Neuronal stem cell (in vitro differentiated cells): ENCODE data around the gene ALOX5AP. TPM values are rescaled to one million over a fixed set of nuclear protein-coding genes. Genes with fewer than 3 reads are reported as not detected.

Experiments
- DNase-seq: peaks from one replicate; pipeline ENCODE4 v3.0.0-alpha.2; 2013; ENCODE audit warnings: low spot score
- H2AFZ ChIP-seq: one replicate; pipeline ENCODE4 v1.6.1; 2013; ENCODE audit warnings: mild to moderate bottlenecking, low read length, inconsistent platforms
- H2AK5ac ChIP-seq: 2 replicates; pipeline ENCODE4 v1.6.1; 2013; ENCODE audit warnings: low read depth, mild to moderate bottlenecking, inconsistent platforms, low read length, moderate library complexity, mixed read lengths
- H2BK120ac ChIP-seq: 2 replicates; pipeline ENCODE4 v1.6.1; 2013; ENCODE audit warnings: low read depth, mild to moderate bottlenecking, inconsistent platforms, low read length, moderate library complexity, mixed read lengths
- H2BK12ac ChIP-seq: one replicate; pipeline ENCODE4 v1.6.1; 2013; ENCODE audit warnings: low read length, inconsistent platforms
- H2BK15ac ChIP-seq: 2 replicates; pipeline ENCODE4 v1.6.1; 2013; ENCODE audit warnings: mild to moderate bottlenecking, low read length, inconsistent platforms, mixed read lengths
- H2BK5ac ChIP-seq: one replicate; pipeline ENCODE4 v1.6.1; 2013; ENCODE audit warnings: inconsistent platforms, mild to moderate bottlenecking, low read length, moderate library complexity
- H3K14ac ChIP-seq: one replicate; pipeline ENCODE4 v1.6.1; 2013; ENCODE audit warnings: low read length, inconsistent platforms
- H3K18ac ChIP-seq: 2 replicates; pipeline ENCODE4 v1.6.1; 2013; ENCODE audit warnings: low read length, inconsistent platforms
- H3K23ac ChIP-seq: 2 replicates; pipeline ENCODE4 v1.6.1; 2013; ENCODE audit warnings: low read depth, mild to moderate bottlenecking, mixed read lengths, low read length, inconsistent platforms; ENCODE audit not compliant: poor library complexity
- H3K27ac ChIP-seq: replicated peaks from 3 replicates; pipeline ENCODE4 v1.5.1; 2013; ENCODE audit warnings: low read length, inconsistent platforms
- H3K27me3 ChIP-seq, 3 experiments: 2 replicates each; pipeline ENCODE4 v1.6.1; 2013; ENCODE audit warnings: low read length in 3 of 3, mild to moderate bottlenecking in 2 of 3, inconsistent platforms in 1 of 3, low read depth in 1 of 3, mixed read lengths in 1 of 3, moderate library complexity in 1 of 3; ENCODE audit not compliant: control insufficient read depth in 3 of 3, insufficient read depth in 3 of 3
- H3K36me3 ChIP-seq, 2 donors: replicated peaks in 1 of 2; 2 replicates each; pipeline ENCODE4 v1.6.1; 2013; ENCODE audit warnings: low read length in 2 of 2; ENCODE audit not compliant: control insufficient read depth in 2 of 2, insufficient read depth in 2 of 2
- H3K4ac ChIP-seq: 2 replicates; pipeline ENCODE4 v1.6.1; 2013; ENCODE audit warnings: inconsistent platforms, mild to moderate bottlenecking, low read length, moderate library complexity
- H3K4me1 ChIP-seq, 2 donors: 1 replicate in 1 of 2; 2 replicates in 1 of 2; pipeline ENCODE4 v1.6.1; 2013; ENCODE audit warnings: low read length in 2 of 2, low read depth in 1 of 2; ENCODE audit not compliant: control insufficient read depth in 2 of 2, insufficient read depth in 1 of 2
- H3K4me2 ChIP-seq: one replicate; pipeline ENCODE4 v1.6.1; 2013; ENCODE audit warnings: mild to moderate bottlenecking, low read length, inconsistent platforms; ENCODE audit not compliant: insufficient read depth, poor library complexity, severe bottlenecking
- H3K4me3 ChIP-seq, 2 donors: 2 replicates each; pipeline ENCODE4 v1.5.1; 2013; ENCODE audit warnings: low read length in 2 of 2, mild to moderate bottlenecking in 2 of 2, inconsistent platforms in 1 of 2, moderate library complexity in 1 of 2
- H3K79me1 ChIP-seq: one replicate; pipeline ENCODE4 v1.6.1; 2013; ENCODE audit warnings: low read depth, mild to moderate bottlenecking, inconsistent platforms, low read length, moderate library complexity
- H3K9ac ChIP-seq: one replicate; pipeline ENCODE4 v1.6.1; 2013; ENCODE audit warnings: mild to moderate bottlenecking, low read depth, low read length, inconsistent platforms; ENCODE audit not compliant: poor library complexity
- H3K9me3 ChIP-seq, 2 donors: replicated peaks in 1 of 2; 2 replicates each; pipeline versions ENCODE3 to v1.6.1; 2013; ENCODE audit warnings: low read length in 2 of 2, mild to moderate bottlenecking in 2 of 2, inconsistent platforms in 1 of 2, low read depth in 1 of 2, mixed read lengths in 1 of 2, moderate library complexity in 1 of 2; ENCODE audit not compliant: control insufficient read depth in 2 of 2, insufficient read depth in 1 of 2
- H4K8ac ChIP-seq: one replicate; pipeline ENCODE4 v1.6.1; 2013; ENCODE audit warnings: low read depth, mild to moderate bottlenecking, inconsistent platforms, low read length, moderate library complexity
- H4K91ac ChIP-seq: one replicate; pipeline ENCODE4 v1.6.1; 2013; ENCODE audit warnings: low read length, low read depth, mild to moderate bottlenecking, inconsistent platforms; ENCODE audit not compliant: poor library complexity
- WGBS, 2 donors: extraction: QIAGEN DNeasy Blood & Tissue Kit; methylation state at CpG; one replicate each; pipeline ENCODE4 v1.1.7; 2013; ENCODE audit warnings: missing lambda C conversion rate in 2 of 2, mixed read lengths in 1 of 2; ENCODE audit not compliant: insufficient read length in 2 of 2, insufficient replicate concordance in 1 of 2; ENCODE audit errors: extremely low coverage in 2 of 2; 5-methylcytosine and 5-hydroxymethylcytosine counted together
- polyA plus RNA-seq, 2 experiments: library from polyadenylated mRNA; stranded (reverse); fragments of 200-250 nt; gene quantifications; one replicate each; pipeline ENCODE4 v1.2.3, GENCODE V29; 2013

The ALOX5AP gene
- polyA plus RNA-seq (2013, experiment 1 of 2), result 0.10 TPM
- not detected for polyA plus RNA-seq (2013, experiment 2 of 2)

GRCh38 chr13:30735025-30735871, at the start of gene ALOX5AP:
Gene ALOX5AP (plus strand): TSS chr13:30735543. CDS start chr13:30735606, 63 bp downstream.
- peaks cover 0 to 2% (median 0%) of the 10 kb centered on the region in 3 experiments for H3K27me3 ChIP-seq
- DNase-seq, result no peak
- H3K23ac ChIP-seq, result no peak within 1 kb of the TSS
- no peak within 1 kb of the TSS for H3K14ac ChIP-seq
- no CpG with 5 or more reads among the region's 6 CpGs for WGBS, 2 donors
- H4K91ac ChIP-seq, result no peak within 1 kb of the TSS
- peaks cover 9 to 12% of the 10 kb centered on the region in 2 donors for H3K4me1 ChIP-seq
- H3K27ac ChIP-seq, result no peak within 1 kb of the TSS
- no peak within 1 kb of the TSS for H3K18ac ChIP-seq
- no peak within 1 kb of the TSS for H4K8ac ChIP-seq
- no peaks in the 10 kb centered on the region for H3K9me3 ChIP-seq
- H3K36me3 ChIP-seq, result no peaks in the 10 kb centered on the region
- no peak within 1 kb of the TSS for H2BK120ac ChIP-seq
- H2BK5ac ChIP-seq, result no peak within 1 kb of the TSS
- no peak within 1 kb of the TSS for H3K4ac ChIP-seq
- H3K9ac ChIP-seq, result no peak within 1 kb of the TSS
- no peak within 1 kb of the TSS for H3K4me2 ChIP-seq
- H2AFZ ChIP-seq, result no peak within 1 kb of the TSS
- H3K4me3 ChIP-seq, result no peak within 1 kb of the TSS
- no peak within 1 kb of the TSS for H2BK15ac ChIP-seq
- H2AK5ac ChIP-seq, result no peak within 1 kb of the TSS
- no peaks in the 10 kb centered on the region for H3K79me1 ChIP-seq
- no peak within 1 kb of the TSS for H2BK12ac ChIP-seq

- no peak overlapping the region for H3K4me2 ChIP-seq
- no peak overlapping the region for H2AFZ ChIP-seq
- no peak overlapping the region for H4K8ac ChIP-seq
- peaks cover 0 to 2% of the 10 kb centered on the region in 2 donors for H3K4me1 ChIP-seq
- H4K91ac ChIP-seq, result no peak overlapping the region
- no peaks in the 10 kb centered on the region for H3K79me1 ChIP-seq
- peaks cover 0 to 5% of the 10 kb centered on the region in 2 donors for H3K9me3 ChIP-seq
- no peaks in the 10 kb centered on the region for H3K27me3 ChIP-seq
- no peak overlapping the region for H2BK12ac ChIP-seq
- H2BK15ac ChIP-seq, result no peak overlapping the region
- H3K4me3 ChIP-seq, result no peak overlapping the region
- no peak overlapping the region for H3K18ac ChIP-seq
- H3K23ac ChIP-seq, result no peak overlapping the region
- H3K9ac ChIP-seq, result no peak overlapping the region
- no peak overlapping the region for H3K4ac ChIP-seq
- H2BK5ac ChIP-seq, result no peak overlapping the region
- no peak overlapping the region for H2BK120ac ChIP-seq
- no CpG with 5 or more reads among the region's 2 CpGs for WGBS, 2 donors
- H3K36me3 ChIP-seq, result no peaks in the 10 kb centered on the region
- H2AK5ac ChIP-seq, result no peak overlapping the region
- no peak for DNase-seq
- no peak overlapping the region for H3K27ac ChIP-seq
- H3K14ac ChIP-seq, result no peak overlapping the region
Observed at GRCh38 chr13:30685987-30686386, 49.4 kb upstream of the ALOX5AP start.

- H3K4me3 ChIP-seq, result no peak overlapping the region
- no peak overlapping the region for H2BK15ac ChIP-seq
- H3K27ac ChIP-seq, result no peak overlapping the region
- H3K79me1 ChIP-seq, result no peaks in the 10 kb centered on the region
- no peak overlapping the region for H3K4me2 ChIP-seq
- H3K4me1 ChIP-seq, result peaks cover 0 to 2% of the 10 kb centered on the region in 2 donors
- no peak overlapping the region for H3K18ac ChIP-seq
- H3K14ac ChIP-seq, result no peak overlapping the region
- no peaks in the 10 kb centered on the region for H3K36me3 ChIP-seq
- no peak overlapping the region for H2AFZ ChIP-seq
- H4K91ac ChIP-seq, result no peak overlapping the region
- H2BK120ac ChIP-seq, result no peak overlapping the region
- no peak for DNase-seq
- H2BK12ac ChIP-seq, result no peak overlapping the region
- no peak overlapping the region for H3K23ac ChIP-seq
- H3K9me3 ChIP-seq, result peaks cover 0 to 5% of the 10 kb centered on the region in 2 donors
- no peaks in the 10 kb centered on the region for H3K27me3 ChIP-seq
- H3K4ac ChIP-seq, result no peak overlapping the region
- H2BK5ac ChIP-seq, result no peak overlapping the region
- H4K8ac ChIP-seq, result no peak overlapping the region
- H2AK5ac ChIP-seq, result no peak overlapping the region
- no peak overlapping the region for H3K9ac ChIP-seq
- WGBS, 2 donors, result no CpG with 5 or more reads among the region's 3 CpGs
Observed at GRCh38 chr13:30687601-30688000, 47.7 kb upstream of the ALOX5AP start.

- peaks cover 0 to 2% of the 10 kb centered on the region in 2 donors for H3K4me1 ChIP-seq
- no peak overlapping the region for H2BK12ac ChIP-seq
- peak overlapping the region; percentile 58 for H2AK5ac ChIP-seq
- no peak for DNase-seq
- no peaks in the 10 kb centered on the region for H3K27me3 ChIP-seq
- no peak overlapping the region for H2BK5ac ChIP-seq
- H4K91ac ChIP-seq, result no peak overlapping the region
- H3K18ac ChIP-seq, result no peak overlapping the region
- H3K4ac ChIP-seq, result no peak overlapping the region
- H2AFZ ChIP-seq, result peak overlapping the region; percentile 6
- H4K8ac ChIP-seq, result no peak overlapping the region
- no peaks in the 10 kb centered on the region for H3K36me3 ChIP-seq
- no peak overlapping the region for H3K14ac ChIP-seq
- H3K9ac ChIP-seq, result no peak overlapping the region
- H3K4me3 ChIP-seq, result no peak overlapping the region
- WGBS, 2 donors, result no CpG with 5 or more reads among the region's 14 CpGs
- no peak overlapping the region for H2BK120ac ChIP-seq
- H3K27ac ChIP-seq, result no peak overlapping the region
- H3K23ac ChIP-seq, result no peak overlapping the region
- H3K4me2 ChIP-seq, result no peak overlapping the region
- no peak overlapping the region for H2BK15ac ChIP-seq
- H3K9me3 ChIP-seq, result peaks cover 0 to 5% of the 10 kb centered on the region in 2 donors
- H3K79me1 ChIP-seq, result no peaks in the 10 kb centered on the region
Observed at GRCh38 chr13:30689752-30690151, 45.6 kb upstream of the ALOX5AP start.
